Measurements from ENCODE around the gene FGFR2.

FGFR2 gene

GRCh38 chr10:121610798-121611323 lies 12.6 kb upstream of the FGFR2 start:
- no peak for DNase-seq (ENCODE audit: low read depth in 2 of 2, low spot score in 1 of 2)

- no peak for DNase-seq (ENCODE audit: low read depth in 2 of 2, low spot score in 1 of 2)
These were observed 11.5 kb upstream of the FGFR2 start for GRCh38 chr10:121609426-121610380.

GRCh38 chr10:121608469-121609190 lies 10.4 kb upstream of the FGFR2 start:
- DNase-seq (ENCODE audit: low read depth in 2 of 2, low spot score in 1 of 2): no peak

- DNase-seq (ENCODE audit: low read depth in 2 of 2, low spot score in 1 of 2): no peak
These were observed 9.2 kb upstream of the FGFR2 start for GRCh38 chr10:121607310-121608055.

GRCh38 chr10:121605708-121606107 lies 7.5 kb upstream of the FGFR2 start:
- no peak for DNase-seq (ENCODE audit: low read depth in 2 of 2, low spot score in 1 of 2)

- no peak for DNase-seq (ENCODE audit: low read depth in 2 of 2, low spot score in 1 of 2)
These were observed 3.2 kb upstream of the FGFR2 start for GRCh38 chr10:121601458-121601857.

- no peak for DNase-seq (ENCODE audit: low read depth in 2 of 2, low spot score in 1 of 2)
These were observed 2.4 kb upstream of the FGFR2 start for GRCh38 chr10:121600611-121601010.

- DNase-seq (ENCODE audit: low read depth in 2 of 2, low spot score in 1 of 2): no peak
These were observed 1.7 kb upstream of the FGFR2 start for GRCh38 chr10:121599947-121600346.

GRCh38 chr10:121597504-121598262 lies 561 bp downstream of the FGFR2 start:
- no peak for DNase-seq (ENCODE audit: low read depth in 2 of 2, low spot score in 1 of 2)

GRCh38 chr10:121596689-121597503 lies 1.3 kb downstream of the FGFR2 start:
- no peak for DNase-seq (ENCODE audit: low read depth in 2 of 2, low spot score in 1 of 2)

GRCh38 chr10:121595806-121596688 lies 2.2 kb downstream of the FGFR2 start:
- no peak for DNase-seq (ENCODE audit: low read depth in 2 of 2, low spot score in 1 of 2)

- DNase-seq (ENCODE audit: low read depth in 2 of 2, low spot score in 1 of 2): no peak
These were observed 2.9 kb downstream of the FGFR2 start for GRCh38 chr10:121595351-121595805.

- no peak for DNase-seq (ENCODE audit: low read depth in 2 of 2, low spot score in 1 of 2)
These were observed 3.5 kb downstream of the FGFR2 start for GRCh38 chr10:121594623-121595350.

GRCh38 chr10:121594076-121594475 lies 4.2 kb downstream of the FGFR2 start:
- DNase-seq (ENCODE audit: low read depth in 2 of 2, low spot score in 1 of 2): no peak

- no peak for DNase-seq (ENCODE audit: low read depth in 2 of 2, low spot score in 1 of 2)
These were observed 4.8 kb downstream of the FGFR2 start for GRCh38 chr10:121593281-121594075.

GRCh38 chr10:121592155-121592890 lies 5.9 kb downstream of the FGFR2 start:
- no peak for DNase-seq (ENCODE audit: low read depth in 2 of 2, low spot score in 1 of 2)

All from stimulated activated CD8-positive, alpha-beta memory T cell treated with anti-CD3 and anti-CD28 coated beads, Interleukin-4, amount 100 ng/mL, for 1 hour (primary cell).